GM12892 (cell line): ENCODE measurements around the gene PDIA5.

Experiments
- POLR2AphosphoS5 ChIP-seq: IDR thresholded peaks from 2 replicates; pipeline ENCODE4 v1.6.1; 2011; ENCODE audit warnings: low read depth, low read length, control low read depth
- TAF1 ChIP-seq: IDR thresholded peaks from 2 replicates; pipeline ENCODE4 v1.6.1; 2011; ENCODE audit warnings: low read depth, mild to moderate bottlenecking, control low read depth, low read length, borderline replicate concordance

- no peak for TF ChIP-seq POLR2AphosphoS5
- no peak for TF ChIP-seq TAF1
Measured at GRCh38 chr3:123157598-123158287, 90.9 kb downstream of the PDIA5 start.
